IMR-90 (cell line): ENCODE measurements around the gene ALDH1A1. TPM values are rescaled to one million over a fixed set of nuclear protein-coding genes. Genes with fewer than 3 reads are reported as not detected.

Source experiments
- ATAC-seq: fragments of 200-7000 bp; cut with Tn5 transposase; 2 replicates; pipeline ENCODE4 v1.9.1; 2020; ENCODE audit warnings: low read depth, mild to moderate bottlenecking, moderate library complexity
- BruUV-seq: library from RNA; stranded (reverse); fragments of 400-500 nt; replicated peaks from 2 replicates; lab custom pipeline; 2021; lab: Mats Ljungman, UMichigan
- CTCF ChIA-PET: fragments of 300-600 bp; formaldehyde crosslinking; extraction: SDS; loops from one replicate; lab custom pipeline; 2021; ENCODE audit warnings: antibody characterized with exemption; lab: Yijun Ruan, JAX
- POLR2A ChIA-PET: fragments of 300-600 bp; sonication (Branson Sonifier 250); formaldehyde crosslinking; loops from one replicate; lab custom pipeline; 2022; ENCODE audit warnings: antibody characterized with exemption; ENCODE audit not compliant: unreplicated experiment; lab: Charles Lee
- DNase-seq: peaks from one replicate; pipeline ENCODE4 v3.0.0; 2013
- H2AFZ ChIP-seq: replicated peaks from 2 replicates; pipeline ENCODE3; 2013; ENCODE audit warnings: low read length, mild to moderate bottlenecking; ENCODE audit not compliant: poor library complexity
- H2AK5ac ChIP-seq: 2 replicates; pipeline ENCODE4 v1.6.1; 2013; ENCODE audit warnings: low read depth, low read length, inconsistent platforms
- H2AK9ac ChIP-seq: replicated peaks from 2 replicates; pipeline ENCODE3; 2013; ENCODE audit warnings: mild to moderate bottlenecking, low read depth, low read length, moderate library complexity; ENCODE audit not compliant: poor library complexity
- H2BK120ac ChIP-seq: 2 replicates; pipeline ENCODE4 v1.6.1; 2013; ENCODE audit warnings: low read depth, low read length, inconsistent platforms
- H2BK15ac ChIP-seq: 3 replicates; pipeline ENCODE4 v1.6.1; 2013; ENCODE audit warnings: low read depth, low read length, inconsistent platforms
- H2BK20ac ChIP-seq: 2 replicates; pipeline ENCODE4 v1.6.1; 2013; ENCODE audit warnings: low read depth, mild to moderate bottlenecking, inconsistent platforms, low read length, moderate library complexity
- H2BK5ac ChIP-seq: 2 replicates; pipeline ENCODE4 v1.6.1; 2013; ENCODE audit warnings: mild to moderate bottlenecking, low read depth, low read length, inconsistent platforms; ENCODE audit not compliant: poor library complexity, severe bottlenecking
- H3K14ac ChIP-seq: replicated peaks from 2 replicates; pipeline ENCODE4 v1.6.1; 2013; ENCODE audit warnings: low read depth, low read length, inconsistent platforms
- H3K18ac ChIP-seq: 2 replicates; pipeline ENCODE4 v1.6.1; 2013; ENCODE audit warnings: low read depth, low read length, control low read depth
- H3K23ac ChIP-seq: 2 replicates; pipeline ENCODE4 v1.6.1; 2013; ENCODE audit warnings: low read depth, low read length, inconsistent platforms
- H3K27ac ChIP-seq: 2 replicates; pipeline ENCODE4 v1.5.1; 2013; ENCODE audit warnings: mild to moderate bottlenecking, control low read depth, low read length; ENCODE audit not compliant: insufficient read depth
- H3K27me3 ChIP-seq: 2 replicates; pipeline ENCODE4 v1.6.1; 2013; ENCODE audit warnings: low read length; ENCODE audit not compliant: control insufficient read depth, insufficient read depth
- H3K36me3 ChIP-seq: 2 replicates; pipeline ENCODE4 v1.6.1; 2013; ENCODE audit warnings: low read length, mixed read lengths; ENCODE audit not compliant: control insufficient read depth, insufficient read depth
- H3K4ac ChIP-seq: 2 replicates; pipeline ENCODE4 v1.6.1; 2013; ENCODE audit warnings: low read depth, low read length, inconsistent platforms
- H3K4me1 ChIP-seq: 2 replicates; pipeline ENCODE4 v1.6.1; 2013; ENCODE audit warnings: low read length, mixed read lengths; ENCODE audit not compliant: control insufficient read depth, insufficient read depth
- H3K4me2 ChIP-seq: 2 replicates; pipeline ENCODE4 v1.6.1; 2013; ENCODE audit warnings: low read depth, mild to moderate bottlenecking, control low read depth, low read length, moderate library complexity
- H3K4me3 ChIP-seq: 2 replicates; pipeline ENCODE4 v1.5.1; 2013; ENCODE audit warnings: low read depth, mild to moderate bottlenecking, control low read depth, low read length, moderate library complexity; ENCODE audit not compliant: insufficient read depth
- H3K56ac ChIP-seq: 2 replicates; pipeline ENCODE4 v1.6.1; 2013; ENCODE audit warnings: low read length, inconsistent platforms; ENCODE audit not compliant: insufficient read depth; ENCODE audit errors: extremely low read depth
- H3K79me1 ChIP-seq, 2 experiments: 2 replicates each; pipeline ENCODE4 v1.6.1; 2013; ENCODE audit warnings: low read length in 2 of 2, inconsistent platforms in 1 of 2, low read depth in 1 of 2
- H3K9ac ChIP-seq: 2 replicates; pipeline ENCODE4 v1.6.1; 2013; ENCODE audit warnings: low read depth, low read length, control low read depth
- H3K9me1 ChIP-seq: 2 replicates; pipeline ENCODE4 v1.6.1; 2013; ENCODE audit warnings: low read length, inconsistent platforms; ENCODE audit not compliant: insufficient read depth
- H3K9me3 ChIP-seq: 2 replicates; pipeline ENCODE4 v1.6.1; 2013; ENCODE audit warnings: low read length; ENCODE audit not compliant: control insufficient read depth, insufficient read depth
- H4K20me1 ChIP-seq: 2 replicates; pipeline ENCODE4 v1.6.1; 2013; ENCODE audit warnings: low read length, inconsistent platforms; ENCODE audit not compliant: insufficient read depth
- H4K5ac ChIP-seq: 2 replicates; pipeline ENCODE4 v1.6.1; 2013; ENCODE audit warnings: mild to moderate bottlenecking, low read depth, low read length, control low read depth
- H4K8ac ChIP-seq, 2 experiments: 2 replicates each; pipeline ENCODE4 v1.6.1; 2013; ENCODE audit warnings: low read depth in 2 of 2, low read length in 2 of 2, control low read depth in 1 of 2, inconsistent platforms in 1 of 2
- H4K91ac ChIP-seq: 2 replicates; pipeline ENCODE4 v1.6.1; 2013; ENCODE audit warnings: low read depth, low read length, inconsistent platforms; ENCODE audit not compliant: insufficient read depth
- RAD21 ChIP-seq: IDR thresholded peaks from 2 replicates; pipeline ENCODE4 v1.6.1; 2012; ENCODE audit warnings: low read length, improper control_type of control experiment
- WGBS, 2 experiments: methylation state at CpG; one replicate each; pipeline versions ENCODE4 v1.1.5 to v1.1.7; 2013; ENCODE audit warnings: missing lambda C conversion rate in 2 of 2; ENCODE audit not compliant: insufficient read length in 1 of 2; ENCODE audit errors: extremely low coverage in 2 of 2; 5-methylcytosine and 5-hydroxymethylcytosine counted together
- dilution Hi-C: fragments of 300-500 bp; cut with HindIII; formaldehyde crosslinking; loops from one replicate; pipeline ENCODE4 v1.14.3; 2018; ENCODE audit warnings: low sequenced_read_pairs; ENCODE audit not compliant: unreplicated experiment
- in situ Hi-C: fragments of 300-500 bp; cut with MboI; formaldehyde crosslinking; loops from 3 replicates; pipeline ENCODE4 v1.14.3; 2019; ENCODE audit warnings: low sequenced_read_pairs, inconsistent platforms, mixed read lengths
- intact Hi-C: fragments of 100-400 bp; cut with micrococcal nuclease; formaldehyde crosslinking; loops from 2 replicates; pipeline ENCODE4 v1.10.0; 2022
- polyA plus RNA-seq, 3 experiments: library from polyadenylated mRNA; depleted of rRNA; stranded (reverse); fragments of >200 nt; gene quantifications; 2 replicates each; pipeline ENCODE4 v1.2.3, GENCODE V29; 2012; ENCODE audit warnings: low replicate concordance in 1 of 3
- total RNA-seq: library from RNA; depleted of rRNA; stranded (reverse); fragments of >200 nt; gene quantifications from 2 replicates; pipeline ENCODE4 v1.2.3, GENCODE V29; 2012

Gene ALDH1A1
- total and polyA plus RNA-seq, 2 of the 4 experiments (the other 2 are of a cell fraction) = not detected

DNA sequence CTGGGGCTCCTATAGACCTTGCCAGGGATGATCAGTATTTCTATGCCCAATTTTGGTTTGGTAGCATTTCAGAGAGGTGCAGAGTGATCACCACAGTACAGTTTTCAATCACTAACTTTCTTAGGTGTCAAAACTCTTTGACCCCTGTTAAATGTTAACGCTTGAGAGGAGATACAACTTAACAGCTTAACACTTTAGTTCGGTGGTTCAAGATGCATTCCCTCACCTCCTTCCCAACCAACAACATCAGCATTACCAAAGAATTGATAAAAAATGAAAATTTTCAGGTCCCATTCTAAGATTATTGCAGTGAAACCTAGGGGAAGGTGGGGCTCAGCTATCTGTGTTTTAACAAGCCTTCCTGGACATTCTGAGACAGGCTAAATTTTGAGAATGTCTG lies 16.2 kb downstream of the ALDH1A1 start:
- no peak overlapping the region for H3K56ac ChIP-seq
- no peak overlapping the region for H3K4ac ChIP-seq
- no peak overlapping the region for H3K9ac ChIP-seq
- H2AK9ac ChIP-seq = no peak overlapping the region
- no peak for TF ChIP-seq RAD21
- ATAC-seq = no peak
- H2AK5ac ChIP-seq = no peak overlapping the region
- H3K36me3 ChIP-seq = no peaks in the 10 kb centered on the region
- no peak overlapping the region for H2BK120ac ChIP-seq
- no peaks in the 10 kb centered on the region for H3K27me3 ChIP-seq
- intact Hi-C loops = no loop called here
- in situ Hi-C loops = no loop called here
- BruUV-seq = no TSS peak
- H2BK5ac ChIP-seq = no peak overlapping the region
- no peak overlapping the region for H3K4me2 ChIP-seq
- no CpG with 5 or more reads among the region's 2 CpGs for WGBS, 2 experiments
- H2BK15ac ChIP-seq = no peak overlapping the region
- dilution Hi-C loops = no loop called here
- H4K20me1 ChIP-seq = no peaks in the 10 kb centered on the region
- H4K91ac ChIP-seq = no peak overlapping the region
- no peaks in the 10 kb centered on the region for H3K79me1 ChIP-seq
- no peak for DNase-seq
- no peak overlapping the region for H4K8ac ChIP-seq
- H3K9me1 ChIP-seq = no peaks in the 10 kb centered on the region
- POLR2A ChIA-PET = no interaction called here
- no peak overlapping the region for H3K23ac ChIP-seq
- no peak overlapping the region for H2AFZ ChIP-seq
- no peak overlapping the region for H3K27ac ChIP-seq
- no peak overlapping the region for H4K5ac ChIP-seq
- H3K9me3 ChIP-seq = no peaks in the 10 kb centered on the region
- no peaks in the 10 kb centered on the region for H3K4me1 ChIP-seq
- H3K14ac ChIP-seq = no peak overlapping the region
- no peak overlapping the region for H3K4me3 ChIP-seq
- CTCF ChIA-PET = no interaction called here
- no peak overlapping the region for H3K18ac ChIP-seq
- no peak overlapping the region for H2BK20ac ChIP-seq
